Measurements from ENCODE around the gene STK33. TPM values are rescaled to one million over a fixed set of nuclear protein-coding genes. Genes with fewer than 3 reads are reported as not detected.

Gene STK33
- total and polyA plus RNA-seq, 2 of the 13 experiments (the other 11 are each of a cell fraction or from before 2014, with no cell fraction given): 2.7 to 12.6 TPM

- no peak overlapping the region for H2AFZ ChIP-seq (ENCODE audit: low read length)
- DNase-seq (ENCODE audit: low spot score) (no peak), ATAC-seq (no peak), FAIRE-seq (no peak)
- no peak overlapping the region for H3K4me3 ChIP-seq (replicated peaks in 1 of 3; ENCODE audit: insufficient read depth in 1 of 3, low read depth in 2 of 3, low read length in 3 of 3)
- no peaks in the 10 kb centered on the region for H3K4me1 ChIP-seq (ENCODE audit: insufficient read depth, low read length)
- no peaks in the 10 kb centered on the region for H3K36me3 ChIP-seq (replicated peaks in 1 of 2; ENCODE audit: control insufficient read depth in 1 of 2, insufficient read depth in 2 of 2, low read length in 2 of 2)
- H3K4me2 ChIP-seq (ENCODE audit: low read depth, low read length): no peak overlapping the region
- no TSS peak for BruUV-seq (replicated peaks)
- TF ChIP-seq KLF13 (CRISPR knock-in tag; IDR thresholded peaks at IDR 0.05): no peak
- H3K9me3 ChIP-seq (ENCODE audit: low read length): no peaks in the 10 kb centered on the region
- no peak overlapping the region for H3K9ac ChIP-seq (ENCODE audit: insufficient read depth, low read depth, low read length)
- no peaks in the 10 kb centered on the region; a peak in 1 of 5 replicates for H3K27me3 ChIP-seq (ENCODE audit: control insufficient read depth in 1 of 2, insufficient read depth in 2 of 2, low read length in 2 of 2)
- H3K27ac ChIP-seq (ENCODE audit: extremely low read length, insufficient read depth, low read length): no peak overlapping the region
- POLR2A ChIA-PET: no interaction called here
- intact Hi-C loops (cut with micrococcal nuclease; ENCODE audit: unreplicated experiment): no loop called here
- CTCF ChIA-PET (ENCODE audit: low intra/inter-chr PET ratio, low total read pairs): no interaction called here
- no peaks in the 10 kb centered on the region for H4K20me1 ChIP-seq (ENCODE audit: insufficient read depth, low read length)
- H3K79me2 ChIP-seq (ENCODE audit: insufficient read depth, low read length): no peaks in the 10 kb centered on the region
- in situ Hi-C loops (cut with HindIII; ENCODE audit: extremely low pct_ligation_motif_present, low pct_unique_long_range_greater_than_20kb): no loop called here
- WGBS (ENCODE audit: low lambda C conversion rate): 92% methylated on average over 4 of the region's 4 CpGs
Measured at GRCh38 chr11:8533332-8533731, 60.7 kb downstream of the STK33 start.

DNA sequence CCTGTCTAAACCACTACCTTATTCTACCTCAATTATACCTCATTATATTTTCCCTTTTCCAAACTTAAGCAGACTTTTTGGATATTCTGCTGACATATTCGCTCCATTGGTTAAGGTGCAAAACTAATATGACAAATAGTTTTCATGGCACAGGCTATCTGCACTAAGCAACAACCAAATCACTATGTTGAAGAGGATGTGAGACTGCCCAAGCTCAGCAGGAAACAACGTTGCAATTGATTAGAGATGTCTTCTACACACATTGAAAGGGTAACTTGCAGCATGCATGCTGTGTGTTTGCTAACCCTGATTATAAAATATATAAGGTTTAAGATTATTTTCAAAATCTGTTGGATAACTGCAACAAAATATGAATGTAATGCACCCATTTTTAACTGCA is 61.6 kb downstream of the STK33 start:
- no peak overlapping the region for H3K27ac ChIP-seq (ENCODE audit: extremely low read length, insufficient read depth, low read length)
- no peaks in the 10 kb centered on the region for H3K9me3 ChIP-seq (ENCODE audit: low read length)
- H3K36me3 ChIP-seq (replicated peaks in 1 of 2; ENCODE audit: control insufficient read depth in 1 of 2, insufficient read depth in 2 of 2, low read length in 2 of 2): no peaks in the 10 kb centered on the region
- POLR2A ChIA-PET: no interaction called here
- 27% methylated on average over 2 of the region's 2 CpGs for WGBS (ENCODE audit: low lambda C conversion rate)
- no peaks in the 10 kb centered on the region for H4K20me1 ChIP-seq (ENCODE audit: insufficient read depth, low read length)
- intact Hi-C loops (cut with micrococcal nuclease; ENCODE audit: unreplicated experiment) (no loop called here), in situ Hi-C loops (cut with HindIII; ENCODE audit: extremely low pct_ligation_motif_present, low pct_unique_long_range_greater_than_20kb) (no loop called here)
- no peak overlapping the region for H3K4me3 ChIP-seq (replicated peaks in 1 of 3; ENCODE audit: insufficient read depth in 1 of 3, low read depth in 2 of 3, low read length in 3 of 3)
- ATAC-seq (no peak), DNase-seq (ENCODE audit: low spot score) (no peak), FAIRE-seq (no peak)
- no peaks in the 10 kb centered on the region; a peak in 1 of 5 replicates for H3K27me3 ChIP-seq (ENCODE audit: control insufficient read depth in 1 of 2, insufficient read depth in 2 of 2, low read length in 2 of 2)
- no peaks in the 10 kb centered on the region for H3K79me2 ChIP-seq (ENCODE audit: insufficient read depth, low read length)
- no peak overlapping the region for H3K4me2 ChIP-seq (ENCODE audit: low read depth, low read length)
- CTCF ChIA-PET (ENCODE audit: low intra/inter-chr PET ratio, low total read pairs): no interaction called here
- H3K9ac ChIP-seq (ENCODE audit: insufficient read depth, low read depth, low read length): no peak overlapping the region
- H3K4me1 ChIP-seq (ENCODE audit: insufficient read depth, low read length): no peaks in the 10 kb centered on the region
- H2AFZ ChIP-seq (ENCODE audit: low read length): no peak overlapping the region
- no TSS peak for BruUV-seq (replicated peaks)
- no peak for TF ChIP-seq PAXIP1 (CRISPR knock-in tag; conservative IDR thresholded peaks at IDR 0.05)
- TF ChIP-seq REPIN1 (CRISPR knock-in tag; IDR thresholded peaks at IDR 0.05; ENCODE audit: borderline replicate concordance, low read depth): no peak
- TF ChIP-seq MAX (IDR thresholded peaks at IDR 0.05): no peak
- TF ChIP-seq ELF3 (CRISPR knock-in tag; IDR thresholded peaks at IDR 0.05): no peak
- TF ChIP-seq MEIS1 (CRISPR knock-in tag; IDR thresholded peaks at IDR 0.05; ENCODE audit: borderline replicate concordance): no peak
- no peak for TF ChIP-seq ZBTB4 (CRISPR knock-in tag; IDR thresholded peaks at IDR 0.05; ENCODE audit: borderline replicate concordance)
- no peak for TF ChIP-seq THAP11 (CRISPR knock-in tag; IDR thresholded peaks at IDR 0.05)
- no peak for TF ChIP-seq SIX1 (CRISPR knock-in tag; IDR thresholded peaks at IDR 0.05; ENCODE audit: borderline replicate concordance)
- no peak for TF ChIP-seq ZKSCAN8 (CRISPR knock-in tag; IDR thresholded peaks at IDR 0.05; ENCODE audit: borderline replicate concordance)
